HG03064 (cell line): Measurements from ENCODE around the gene PODN.

ENCODE experiments used
- ATAC-seq: cut with Tn5 transposase; IDR thresholded peaks from one replicate; pipeline ENCODE4 v1.9.1; 2021; ENCODE audit warnings: low read depth; ENCODE audit not compliant: unreplicated experiment

The PODN gene

DNA sequence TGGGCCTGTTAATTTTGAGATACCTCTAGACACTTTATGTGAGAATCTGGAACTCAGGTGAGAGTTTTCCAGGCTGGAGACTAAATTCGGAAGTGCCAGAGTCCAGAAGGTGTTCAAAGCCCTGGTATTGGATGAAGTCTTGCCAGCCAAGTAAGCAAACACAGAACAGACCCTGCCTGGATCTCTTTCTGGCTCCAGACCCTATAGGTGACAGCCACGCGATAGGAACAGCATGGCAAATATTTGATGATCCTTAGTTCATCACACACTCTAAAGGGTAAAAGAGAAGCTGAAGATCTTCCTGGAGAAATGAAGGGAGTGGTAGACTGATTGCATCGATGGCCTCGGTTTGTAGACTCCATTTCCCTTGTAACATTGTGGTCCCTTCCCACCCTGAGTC lies 49.7 kb downstream of the PODN start:
- ATAC-seq = no peak

DNA sequence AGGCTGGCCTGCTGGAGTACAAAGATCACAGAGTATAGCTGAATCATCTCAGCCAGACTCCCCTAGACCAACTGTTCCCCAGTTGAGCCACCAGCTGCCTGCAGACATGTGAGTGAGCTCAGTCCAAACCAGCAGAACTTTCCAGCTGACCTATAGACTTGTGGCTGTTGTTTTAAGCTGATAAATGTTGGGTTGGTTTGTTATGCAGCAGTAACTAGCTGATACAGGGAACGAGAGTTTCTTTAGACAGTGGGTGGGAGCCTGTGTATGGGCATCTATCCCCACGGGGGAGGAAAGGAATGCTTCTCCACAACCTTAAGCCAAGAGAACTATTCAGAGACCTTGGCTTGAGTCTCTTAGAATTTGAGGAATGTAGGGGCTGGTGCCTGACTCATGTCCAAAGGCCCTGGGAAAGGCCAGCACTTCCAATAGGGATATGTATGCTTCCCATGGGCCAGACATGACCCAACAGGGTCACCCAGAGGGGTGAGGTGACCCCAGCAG lies 50.3 kb downstream of the PODN start:
- no peak for ATAC-seq

GRCh38 chr1:53112861-53113260 lies 50.8 kb downstream of the PODN start:
- ATAC-seq = no peak

DNA sequence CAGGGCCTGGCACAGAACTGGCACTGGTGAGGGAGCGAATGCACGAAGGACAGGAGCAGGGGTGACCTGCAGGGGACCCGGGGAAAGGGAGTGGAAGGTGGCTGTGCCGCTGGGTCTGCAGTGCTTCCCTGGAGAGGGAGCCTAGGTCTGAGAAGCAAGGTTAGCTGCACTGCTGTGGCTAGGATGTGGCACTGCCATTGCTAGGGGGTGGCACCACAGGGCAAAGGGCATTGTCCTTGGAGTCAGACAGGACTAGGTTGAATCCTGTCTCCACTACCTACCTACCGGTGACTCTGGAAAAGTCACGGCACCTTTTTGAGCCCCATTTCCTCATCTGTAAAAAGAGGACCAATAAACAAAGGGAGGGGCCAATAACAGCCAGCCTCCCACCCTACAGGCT lies 52.1 kb downstream of the PODN start:
- no peak for ATAC-seq

DNA sequence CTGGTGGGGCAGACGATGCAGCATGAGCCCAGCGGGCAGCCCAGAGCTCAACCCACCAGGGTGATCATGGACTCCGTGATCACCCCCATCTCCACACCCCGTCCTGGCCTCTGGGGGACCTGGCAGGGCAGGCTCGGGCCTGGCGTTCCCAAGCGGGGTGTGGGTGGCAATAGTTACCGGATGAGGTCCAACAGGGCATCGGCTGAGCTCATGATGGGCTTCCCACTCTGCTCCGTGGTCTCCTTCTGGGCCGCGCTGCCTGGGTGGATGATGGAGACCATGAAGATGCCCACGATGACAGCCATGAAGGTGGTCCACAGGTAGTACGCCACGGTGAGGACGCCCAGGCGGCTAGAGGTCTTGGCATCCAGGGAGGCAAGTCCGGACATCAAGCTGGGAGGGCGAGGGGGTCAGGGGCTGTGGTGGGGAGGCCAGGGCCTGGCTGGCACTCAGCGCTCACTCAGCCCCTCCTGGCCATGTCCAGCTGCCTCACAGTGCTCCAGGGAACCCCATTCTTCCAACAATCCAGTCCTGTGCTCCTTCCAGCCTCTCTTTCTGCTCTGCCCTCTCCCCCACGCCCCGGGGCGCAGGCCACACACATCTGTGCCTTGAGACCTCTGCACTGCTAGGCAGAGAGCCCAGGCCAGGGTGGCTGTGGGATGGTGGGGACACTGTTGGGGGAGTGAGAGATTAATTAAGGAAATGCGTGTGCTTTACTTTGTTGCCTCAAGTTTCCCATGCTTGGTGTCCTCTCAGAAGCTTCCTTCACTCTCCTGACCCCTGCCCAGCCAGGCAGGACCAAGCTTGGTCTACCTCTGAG lies 52.8 kb downstream of the PODN start:
- ATAC-seq = no peak

DNA sequence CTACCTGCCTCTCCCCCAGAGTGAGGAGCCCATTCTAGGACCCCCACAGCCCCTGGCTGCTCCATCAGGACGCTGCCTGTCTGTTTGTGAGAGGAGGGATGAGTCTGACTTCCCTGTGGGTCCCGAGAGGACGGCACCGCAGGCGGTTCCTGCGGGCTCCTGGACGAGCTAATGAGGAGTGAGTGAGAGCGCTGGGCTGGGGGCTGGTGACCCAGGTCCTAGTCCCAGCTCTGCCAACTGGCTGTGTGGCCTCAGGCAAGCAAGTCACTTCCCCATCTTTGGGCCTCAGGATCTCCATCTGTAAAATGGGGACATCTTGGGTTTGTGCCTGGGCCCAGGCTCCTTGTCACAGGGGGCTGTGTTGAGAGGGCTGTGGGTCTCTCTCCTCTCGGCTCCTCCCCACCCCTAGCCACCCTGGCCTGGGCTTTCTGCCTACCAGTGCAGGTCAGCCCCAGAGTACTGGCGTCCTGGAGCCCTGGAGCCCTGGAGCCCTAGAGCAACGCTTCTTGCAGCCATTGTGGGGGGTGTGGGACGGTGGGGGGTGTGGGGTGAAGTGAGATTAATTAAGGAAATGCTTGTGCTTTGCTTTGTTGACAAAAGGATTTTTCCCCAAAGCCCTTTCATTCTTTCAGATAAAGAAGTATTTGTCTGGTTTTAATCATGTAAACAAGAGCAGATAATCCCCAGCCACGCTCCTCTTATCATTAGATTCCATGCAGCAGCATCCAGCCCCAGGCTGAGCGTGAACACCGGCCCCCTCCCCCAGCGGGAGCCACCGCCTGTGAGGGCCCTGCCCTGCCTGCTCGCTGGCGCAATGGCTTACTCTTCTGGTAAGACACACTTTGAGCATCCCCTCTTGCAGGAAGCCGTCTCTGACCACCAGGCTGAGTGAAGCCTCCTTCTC lies 53.6 kb downstream of the PODN start:
- ATAC-seq = no peak

GRCh38 chr1:53116307-53116810 lies 54.3 kb downstream of the PODN start:
- no peak for ATAC-seq

DNA sequence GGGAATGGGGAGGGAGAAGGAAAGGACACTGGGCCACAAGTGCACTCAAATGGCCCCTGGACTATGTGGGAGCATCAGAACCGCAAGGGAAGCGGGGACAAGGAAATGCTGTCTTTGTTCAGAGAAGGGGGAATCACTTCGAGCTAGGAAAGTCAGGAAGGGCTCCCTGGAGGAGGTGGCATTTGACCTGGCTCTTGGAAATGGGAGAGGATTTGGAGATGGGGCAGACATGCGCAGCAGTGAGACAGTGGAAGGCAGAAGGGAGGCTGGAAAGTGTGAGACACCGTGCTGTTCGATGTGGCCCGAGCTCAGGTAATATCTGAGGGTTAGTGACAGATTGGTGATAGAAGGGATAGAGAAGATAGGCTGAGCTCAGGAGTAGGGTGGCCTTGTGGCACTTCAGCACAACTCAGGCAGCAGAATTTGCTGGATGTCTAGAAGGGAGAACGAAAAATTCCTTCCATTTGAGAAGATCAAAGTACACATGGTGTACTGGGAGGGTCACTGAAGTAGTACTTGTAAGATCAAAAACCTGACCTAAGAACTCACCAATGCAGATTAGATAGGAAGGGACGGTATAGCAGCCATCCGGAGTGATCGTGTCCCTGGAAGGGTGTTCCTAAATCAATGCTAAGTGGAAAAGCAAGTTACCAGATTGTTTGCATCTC lies 55.1 kb downstream of the PODN start:
- no peak for ATAC-seq

DNA sequence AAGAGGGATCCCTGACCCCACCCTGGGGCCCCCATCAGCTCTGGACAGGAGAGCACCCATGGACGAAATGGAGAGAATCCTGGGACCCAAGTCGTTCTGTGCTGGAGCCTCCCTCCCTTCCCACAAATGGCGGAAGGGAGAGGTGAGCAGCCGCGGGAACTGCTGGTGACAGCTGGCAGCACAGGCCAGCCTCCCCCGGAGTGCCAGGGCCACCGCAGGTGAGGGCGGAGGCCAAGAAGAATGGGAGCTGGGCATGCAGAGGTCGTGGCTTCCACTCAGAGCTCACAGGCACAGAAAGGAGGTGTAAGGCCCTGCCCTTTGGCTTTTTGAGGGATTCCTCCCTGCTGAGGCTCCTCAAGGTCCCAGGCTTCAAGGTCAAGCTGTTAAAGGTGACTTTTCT lies 55.8 kb downstream of the PODN start:
- no peak for ATAC-seq

- ATAC-seq = no peak
Observed at GRCh38 chr1:53120659-53121058, 58.6 kb downstream of the PODN start.

DNA sequence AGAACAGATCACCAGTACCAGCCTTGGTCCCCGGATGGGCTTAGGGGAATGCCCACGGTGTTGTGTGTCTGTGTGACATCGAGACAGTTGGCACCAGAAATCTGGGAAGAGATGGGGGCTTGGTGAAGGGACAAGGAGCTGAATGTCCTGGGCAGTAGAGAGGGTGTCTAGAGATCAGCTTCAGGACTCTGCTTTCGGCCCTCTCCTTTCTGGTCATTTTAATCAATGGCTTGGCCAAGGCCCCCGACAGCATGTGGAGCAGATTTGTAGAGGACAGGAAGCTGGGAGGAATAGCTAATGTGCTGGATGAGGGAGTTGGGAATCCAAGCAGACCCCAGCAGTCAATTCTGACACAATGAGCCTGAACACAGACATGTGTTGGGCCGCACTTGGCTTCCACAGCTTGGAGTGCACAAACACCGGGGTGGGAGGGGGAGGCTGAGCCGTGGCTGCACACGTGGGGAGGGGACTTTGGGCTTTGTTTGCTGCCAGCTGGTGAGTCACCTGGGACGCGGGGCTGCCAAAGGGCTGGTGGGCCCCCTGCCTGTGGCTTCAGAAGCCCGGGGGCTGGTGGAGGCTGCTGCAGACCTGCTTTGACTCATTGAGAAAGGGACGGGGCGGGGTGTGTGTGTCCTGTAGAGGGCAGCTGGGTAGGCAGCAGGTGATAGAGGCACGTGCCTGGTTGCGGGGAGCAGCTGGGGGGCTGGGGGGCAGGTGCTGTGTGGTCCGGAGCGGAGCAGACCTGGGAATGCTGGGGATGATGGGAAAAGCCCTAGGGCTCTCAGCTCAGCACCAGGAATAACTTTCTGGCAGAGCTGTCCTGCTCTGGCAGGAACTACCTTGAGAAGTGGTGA lies 59.5 kb downstream of the PODN start:
- ATAC-seq = no peak

DNA sequence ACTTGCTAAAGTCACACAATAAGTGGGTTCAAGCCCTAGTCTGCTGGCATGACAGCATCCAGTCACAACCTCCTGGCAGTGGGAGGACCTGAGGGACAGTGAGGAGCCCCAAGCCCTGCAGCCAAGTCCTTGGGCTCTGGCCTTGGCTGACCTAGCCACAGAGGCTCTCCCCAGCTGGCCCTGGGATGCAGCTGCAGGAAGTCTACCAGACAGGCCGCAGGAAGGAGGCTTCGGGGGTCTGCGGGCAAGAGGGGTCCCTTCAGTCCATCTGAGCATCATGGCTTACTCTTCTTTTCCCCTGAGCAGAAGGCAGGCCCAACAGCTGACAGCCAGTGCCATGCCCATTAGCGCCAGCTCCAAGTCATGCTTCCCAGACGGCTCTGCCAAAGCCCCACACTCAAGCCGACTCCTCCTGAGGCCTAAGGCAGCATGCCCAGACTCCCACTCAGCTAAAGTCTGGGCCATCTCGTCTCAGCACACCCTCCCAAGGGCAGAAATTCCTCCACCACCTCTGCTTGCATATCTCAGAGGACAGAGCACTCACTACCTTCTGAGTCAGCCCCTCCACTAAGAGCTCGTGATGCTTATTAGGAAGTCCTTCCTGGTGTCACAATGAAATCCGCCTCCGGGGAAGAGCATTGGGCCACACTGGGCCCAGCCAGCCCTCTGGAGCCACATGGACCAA lies 60.3 kb downstream of the PODN start:
- ATAC-seq = no peak

- ATAC-seq = no peak
Observed at GRCh38 chr1:53122961-53123413, 61.0 kb downstream of the PODN start.

- no peak for ATAC-seq
Observed at GRCh38 chr1:53123453-53124140, 61.6 kb downstream of the PODN start.

DNA sequence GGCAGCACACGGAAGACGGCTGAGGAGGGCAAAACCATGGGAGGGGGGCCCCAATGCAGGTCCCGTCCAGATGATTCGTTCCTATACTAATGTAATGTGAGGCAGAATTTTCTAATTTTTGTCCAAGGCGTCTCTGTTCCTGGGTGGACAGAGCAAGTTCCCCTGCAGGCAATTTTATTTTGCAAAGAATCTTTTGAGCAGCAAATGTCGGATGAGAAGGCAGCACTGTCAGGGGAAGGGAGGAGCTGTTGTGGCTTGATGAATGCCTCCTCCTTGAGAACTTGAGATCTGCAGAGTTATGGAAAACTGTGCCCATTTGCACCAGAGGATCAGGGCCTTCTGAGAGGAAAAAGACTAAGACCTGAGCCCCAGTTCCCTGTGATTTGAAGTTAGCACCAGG lies 63.1 kb downstream of the PODN start:
- ATAC-seq = no peak

DNA sequence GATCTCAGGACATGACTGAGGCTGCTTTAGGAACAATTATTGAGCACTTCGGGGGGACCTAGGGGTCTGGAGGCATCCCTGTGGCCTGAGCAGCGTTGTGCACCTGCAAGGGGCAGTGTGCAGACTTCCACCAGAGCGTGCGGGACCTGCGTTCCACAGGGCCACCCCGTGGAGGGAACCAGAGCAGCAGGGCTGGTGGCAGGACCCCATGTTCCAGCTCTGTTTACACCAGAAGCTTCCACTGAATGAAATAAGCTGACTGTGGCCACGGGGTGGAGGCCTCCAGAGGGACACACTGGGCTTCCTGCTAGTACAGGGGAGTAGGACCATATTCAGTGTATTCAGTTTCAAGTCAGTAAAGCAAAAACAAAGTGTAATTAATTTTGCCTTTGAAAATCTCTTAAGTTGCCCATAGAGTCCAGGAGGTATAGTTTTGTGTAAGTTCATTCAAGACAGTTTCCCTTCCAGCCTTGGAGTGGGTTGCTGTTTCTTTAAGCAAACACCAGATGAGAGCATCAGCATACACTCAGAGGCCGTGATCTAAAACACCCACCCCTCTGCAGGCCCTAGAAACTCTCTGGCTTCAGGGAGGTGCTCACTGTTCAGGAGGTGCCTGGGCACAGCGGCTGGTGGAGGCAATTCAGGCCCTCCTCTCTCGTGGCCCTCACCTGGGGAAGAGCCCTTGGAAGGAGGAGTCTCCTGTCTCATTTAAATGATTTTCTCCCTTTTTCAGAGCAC lies 63.8 kb downstream of the PODN start:
- ATAC-seq = no peak

GRCh38 chr1:53126495-53126894 lies 64.5 kb downstream of the PODN start:
- ATAC-seq = no peak

GRCh38 chr1:53127546-53127945 lies 65.5 kb downstream of the PODN start:
- no peak for ATAC-seq
